Sigmoid colon (tissue), 7 donors: ENCODE results near the gene ACKR4. TPM values are rescaled to one million over a fixed set of nuclear protein-coding genes. Genes with fewer than 3 reads are reported as not detected.
A peak's percentile ranks its signal among the peaks of the same experiment; 100 is the strongest.

Experiments
- DNase-seq: peaks from one replicate; pipeline ENCODE4 v3.0.0-alpha.2; 2019
- H3K27ac ChIP-seq, 4 donors: fragments of 200-600 bp; sonication (generic); one replicate each; pipeline ENCODE4 v1.5.1; 2016 to 2019; ENCODE audit warnings: mild to moderate bottlenecking in 1 of 4
- H3K27me3 ChIP-seq, 3 donors: fragments of 200-600 bp; sonication (generic); one replicate each; pipeline ENCODE4 v1.5.1; 2019; ENCODE audit warnings: mild to moderate bottlenecking in 1 of 3
- H3K36me3 ChIP-seq, 4 donors: fragments of 200-600 bp; sonication (generic); one replicate each; pipeline ENCODE4 v1.5.1; 2016 to 2019
- H3K4me1 ChIP-seq, 4 donors: fragments of 200-600 bp; sonication (generic); one replicate each; pipeline ENCODE4 v1.5.1; 2017 to 2019
- H3K4me3 ChIP-seq, 4 donors: fragments of 200-600 bp; sonication (generic); one replicate each; pipeline ENCODE4 v1.5.1; 2017 to 2019; ENCODE audit warnings: mild to moderate bottlenecking in 2 of 4, moderate library complexity in 1 of 4
- H3K9me3 ChIP-seq, 4 donors: fragments of 200-600 bp in 3 of 4; sonication (generic) in 3 of 4; one replicate each; pipeline versions ENCODE4 v1.5.1 to v1.6.1; 2013 to 2019
- EP300 ChIP-seq, 4 donors: sonication (generic); formaldehyde crosslinking; IDR thresholded peaks; one replicate each; pipeline ENCODE4 v1.6.1; 2017; ENCODE audit warnings: antibody characterized with exemption in 4 of 4
- POLR2A ChIP-seq, 2 donors: fragments of 450-650 bp; IDR thresholded peaks; one replicate each; pipeline ENCODE4 v1.6.1; 2016; ENCODE audit warnings: antibody characterized with exemption in 2 of 2, mild to moderate bottlenecking in 2 of 2, moderate library complexity in 2 of 2
- POLR2AphosphoS5 ChIP-seq, 4 donors: sonication (generic); formaldehyde crosslinking; IDR thresholded peaks; one replicate each; pipeline ENCODE4 v1.6.1; 2017; ENCODE audit warnings: antibody characterized with exemption in 4 of 4
- WGBS, 2 donors: extraction: QIAGEN DNeasy Blood & Tissue Kit; methylation state at CpG; one replicate each; pipeline ENCODE4 v1.1.7; 2013; 5-methylcytosine and 5-hydroxymethylcytosine counted together
- intact Hi-C: fragments of 100-400 bp; cut with DNase I; formaldehyde crosslinking; loops from one replicate; pipeline ENCODE4 v1.15.1; 2023
- polyA plus RNA-seq, 3 donors: library from polyadenylated mRNA; stranded (reverse); fragments of 200-250 nt; gene quantifications; one replicate each; pipeline ENCODE4 v1.2.3, GENCODE V29; 2013
- total RNA-seq, 4 donors: library from RNA; depleted of rRNA; stranded (reverse); fragments of >200 nt; gene quantifications; one replicate each; pipeline ENCODE4 v1.1.0, GENCODE V29; 2016
- TF ChIP-seq, protein P1 (sequence below), 4 experiments: fragments of 450-650 bp in 3 of 4; fragments of 200-600 bp in 1 of 4; IDR thresholded peaks; one replicate each; pipeline ENCODE4 v1.5.1; 2016 to 2019; ENCODE audit warnings: antibody characterized with exemption in 4 of 4, mild to moderate bottlenecking in 3 of 4, moderate library complexity in 2 of 4
- donor health status: healthy with polysubstance abuse.
- donor health status: Bipolar disorder and iron deficiency.
- donor health status: healthy.

ACKR4 gene
- total and polyA plus RNA-seq, 7 donors = 0.54 to 5.0 (median 2.0) TPM; not detected in 2

DNA sequence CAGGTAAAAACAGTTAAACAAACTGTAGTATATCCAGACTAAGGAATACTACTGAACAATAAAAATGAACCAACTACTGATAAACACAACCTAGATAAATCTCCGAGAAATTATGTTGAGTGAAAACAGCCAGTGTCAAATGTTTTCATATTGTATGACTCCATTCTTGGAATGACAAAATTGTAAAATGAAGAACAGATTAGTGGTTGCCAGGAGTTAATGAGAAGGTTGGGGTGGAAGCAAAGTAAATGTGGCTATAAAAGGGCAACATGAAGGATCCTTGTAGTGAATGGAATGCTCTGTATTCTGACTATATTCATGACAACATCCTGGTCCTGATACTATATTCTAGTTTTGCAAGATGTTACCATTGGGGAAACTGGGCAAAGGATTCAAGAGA is 27.5 kb upstream of the ACKR4 start:
- Histone ChIP-seq H3K9me3 (no peaks in the 10 kb centered on the region), H3K27me3 (no peaks in the 10 kb centered on the region), H3K4me3 (no peak overlapping the region), H3K4me1 (peaks cover 0 to 15% (median 10%) of the 10 kb centered on the region in 4 donors), H3K27ac (peak overlapping the region in 3 of 4 donors; percentile 0 to 53 (median 49)), H3K36me3 (peaks cover 0 to 17% (median 0%) of the 10 kb centered on the region in 4 donors)
- DNase-seq = no peak
- no peak for TF ChIP-seq POLR2A (IDR thresholded peaks at IDR 0.05)
- TF ChIP-seq, protein P1, sequence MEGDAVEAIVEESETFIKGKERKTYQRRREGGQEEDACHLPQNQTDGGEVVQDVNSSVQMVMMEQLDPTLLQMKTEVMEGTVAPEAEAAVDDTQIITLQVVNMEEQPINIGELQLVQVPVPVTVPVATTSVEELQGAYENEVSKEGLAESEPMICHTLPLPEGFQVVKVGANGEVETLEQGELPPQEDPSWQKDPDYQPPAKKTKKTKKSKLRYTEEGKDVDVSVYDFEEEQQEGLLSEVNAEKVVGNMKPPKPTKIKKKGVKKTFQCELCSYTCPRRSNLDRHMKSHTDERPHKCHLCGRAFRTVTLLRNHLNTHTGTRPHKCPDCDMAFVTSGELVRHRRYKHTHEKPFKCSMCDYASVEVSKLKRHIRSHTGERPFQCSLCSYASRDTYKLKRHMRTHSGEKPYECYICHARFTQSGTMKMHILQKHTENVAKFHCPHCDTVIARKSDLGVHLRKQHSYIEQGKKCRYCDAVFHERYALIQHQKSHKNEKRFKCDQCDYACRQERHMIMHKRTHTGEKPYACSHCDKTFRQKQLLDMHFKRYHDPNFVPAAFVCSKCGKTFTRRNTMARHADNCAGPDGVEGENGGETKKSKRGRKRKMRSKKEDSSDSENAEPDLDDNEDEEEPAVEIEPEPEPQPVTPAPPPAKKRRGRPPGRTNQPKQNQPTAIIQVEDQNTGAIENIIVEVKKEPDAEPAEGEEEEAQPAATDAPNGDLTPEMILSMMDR (IDR thresholded peaks at IDR 0.05) = no peak
- no peak for TF ChIP-seq EP300 (IDR thresholded peaks at IDR 0.05)
- no peak for TF ChIP-seq POLR2AphosphoS5 (IDR thresholded peaks at IDR 0.05)
- intact Hi-C loops = no loop called here
- 43 to 81% methylated on average over 1 of the region's 1 CpG for WGBS, 2 donors

DNA sequence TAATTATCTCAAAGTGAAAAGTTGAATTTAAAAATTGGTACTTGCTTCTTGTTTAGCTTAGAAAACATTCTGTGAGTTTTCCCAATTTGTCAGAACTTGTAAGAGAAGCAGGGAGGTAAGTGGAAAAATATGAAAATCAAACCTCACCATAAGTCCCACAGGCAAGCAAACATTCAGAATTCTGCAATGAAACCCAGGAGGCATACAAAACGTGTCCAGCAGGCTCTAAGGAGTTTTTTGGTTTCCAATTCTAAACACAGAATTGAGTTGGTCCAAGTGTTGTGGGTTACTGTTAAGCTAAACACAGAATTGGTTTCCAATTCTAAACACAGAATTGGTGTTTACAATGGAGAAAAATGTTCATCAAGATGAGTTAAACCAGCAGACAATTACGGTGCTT is 27.1 kb upstream of the ACKR4 start:
- intact Hi-C loops = no loop called here
- Histone ChIP-seq H3K9me3 (no peaks in the 10 kb centered on the region), H3K36me3 (peaks cover 0 to 22% (median 0%) of the 10 kb centered on the region in 4 donors), H3K27ac (peak overlapping the region in 2 of 4 donors; percentile 49 to 53), H3K27me3 (no peaks in the 10 kb centered on the region), H3K4me3 (no peak overlapping the region), H3K4me1 (peaks cover 0 to 15% (median 10%) of the 10 kb centered on the region in 4 donors)
- TF ChIP-seq, protein P1 (IDR thresholded peaks at IDR 0.05) = no peak
- TF ChIP-seq EP300 (IDR thresholded peaks at IDR 0.05) (no peak), POLR2A (IDR thresholded peaks at IDR 0.05) (no peak), POLR2AphosphoS5 (IDR thresholded peaks at IDR 0.05) (no peak)
- WGBS, 2 donors = 73 to 87% methylated on average over 2 of the region's 2 CpGs
- DNase-seq = no peak

DNA sequence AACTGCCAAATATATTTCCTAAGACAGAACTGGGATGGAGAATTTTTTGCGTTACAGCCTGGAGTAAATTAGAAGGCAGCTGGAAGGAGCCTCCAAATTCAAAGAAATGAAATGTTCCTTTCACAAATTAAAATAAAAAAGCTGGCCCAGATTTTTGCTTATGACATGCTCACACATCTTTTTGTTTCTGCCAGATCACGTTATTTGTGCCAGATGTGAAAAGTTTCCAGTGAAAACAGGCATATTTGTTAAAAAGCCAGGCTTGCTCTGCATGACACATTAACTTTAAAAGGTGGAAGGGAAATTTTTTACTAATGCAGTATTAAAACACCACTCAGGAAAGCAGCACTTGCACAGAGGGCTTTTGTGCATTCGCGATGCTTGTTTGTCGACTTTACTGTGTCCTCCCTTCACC is 23.3 kb upstream of the ACKR4 start:
- WGBS, 2 donors = 91 to 95% methylated on average over 5 of the region's 5 CpGs
- intact Hi-C loops = no loop called here
- Histone ChIP-seq H3K4me1 (peaks cover 0 to 15% (median 10%) of the 10 kb centered on the region in 4 donors), H3K4me3 (no peak overlapping the region), H3K27ac (peak overlapping the region; percentile 2 to 58 (median 22)), H3K9me3 (no peaks in the 10 kb centered on the region), H3K36me3 (peaks cover 0 to 58% (median 8%) of the 10 kb centered on the region in 4 donors), H3K27me3 (no peaks in the 10 kb centered on the region)
- TF ChIP-seq POLR2AphosphoS5 (IDR thresholded peaks at IDR 0.05) (peak in 3 of 4 donors; percentile 29 to 39 (median 38)), EP300 (IDR thresholded peaks at IDR 0.05) (no peak)
- DNase-seq = no peak

DNA sequence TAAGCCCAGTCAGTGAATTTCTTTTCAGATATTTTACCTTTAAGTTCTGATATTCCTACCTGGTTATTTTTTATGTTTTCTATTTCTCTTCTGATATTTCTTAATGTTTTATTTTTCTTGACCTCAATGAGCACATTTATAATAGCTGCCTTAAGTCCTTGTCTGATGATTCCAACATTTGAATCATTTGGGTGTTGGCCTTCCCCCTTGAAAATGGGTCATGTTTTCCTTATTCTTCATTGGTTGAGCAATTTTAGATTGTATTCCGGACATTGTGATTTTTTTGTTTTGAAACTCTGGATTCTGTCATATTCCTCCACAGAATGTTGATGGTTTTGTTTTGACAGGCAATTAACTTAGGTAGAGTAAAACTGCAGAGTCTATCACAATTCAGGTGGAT is 9.7 kb upstream of the ACKR4 start:
- H3K36me3 ChIP-seq = peaks cover 0 to 9% (median 0%) of the 10 kb centered on the region in 4 donors
- TF ChIP-seq EP300 (IDR thresholded peaks at IDR 0.05) = no peak
- TF ChIP-seq, protein P1 (IDR thresholded peaks at IDR 0.05) = no peak
- no peak for TF ChIP-seq POLR2AphosphoS5 (IDR thresholded peaks at IDR 0.05)
- TF ChIP-seq POLR2A (IDR thresholded peaks at IDR 0.05) = no peak
- intact Hi-C loops = no loop called here
- H3K9me3 ChIP-seq = no peaks in the 10 kb centered on the region
- no peak for DNase-seq
- H3K27me3 ChIP-seq = no peaks in the 10 kb centered on the region
- H3K4me3 ChIP-seq = no peak overlapping the region
- WGBS, 2 donors = 88 to 96% methylated on average over 1 of the region's 1 CpG
- no peaks in the 10 kb centered on the region for H3K4me1 ChIP-seq
- no peak overlapping the region for H3K27ac ChIP-seq

DNA sequence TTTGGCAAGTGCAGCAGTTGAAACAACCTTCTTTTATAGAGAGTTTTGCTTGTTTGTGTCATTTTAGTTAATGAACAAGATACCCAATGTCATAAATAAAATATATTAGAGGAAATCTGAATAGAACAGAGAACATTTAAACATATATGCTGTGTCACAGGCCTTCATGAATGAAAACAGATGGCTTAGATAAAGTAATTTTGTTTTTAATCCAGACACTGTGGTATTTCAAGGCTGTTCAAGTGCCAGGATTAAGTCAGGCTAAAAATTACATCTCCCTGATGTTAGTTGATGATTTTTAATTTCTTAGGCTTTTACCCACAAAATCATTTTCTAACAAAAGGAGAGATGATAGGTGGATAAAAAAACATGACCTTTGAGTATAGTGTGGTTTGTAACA is 4.9 kb upstream of the ACKR4 start:
- H3K27me3 ChIP-seq = no peaks in the 10 kb centered on the region
- peak overlapping the region in 1 of 4 donors; percentile 27 for H3K27ac ChIP-seq
- no peak overlapping the region for H3K4me3 ChIP-seq
- TF ChIP-seq EP300 (IDR thresholded peaks at IDR 0.05) (no peak), POLR2AphosphoS5 (IDR thresholded peaks at IDR 0.05) (no peak), POLR2A (IDR thresholded peaks at IDR 0.05) (no peak)
- TF ChIP-seq, protein P1 (IDR thresholded peaks at IDR 0.05) = no peak
- peaks cover 0 to 15% (median 0%) of the 10 kb centered on the region in 4 donors for H3K4me1 ChIP-seq
- no peaks in the 10 kb centered on the region for H3K9me3 ChIP-seq
- peaks cover 0 to 9% (median 0%) of the 10 kb centered on the region in 4 donors for H3K36me3 ChIP-seq
- intact Hi-C loops = no loop called here
- DNase-seq = no peak
